ENCODE measurements around the gene CDC27. TPM values are rescaled to one million over a fixed set of nuclear protein-coding genes. Genes with fewer than 3 reads are reported as not detected.

The CDC27 gene
- total and polyA plus RNA-seq, 2 donors (not counting 3 experiments of a cell fraction or from before 2014, with no cell fraction given), result 76.1 to 172 TPM

DNA sequence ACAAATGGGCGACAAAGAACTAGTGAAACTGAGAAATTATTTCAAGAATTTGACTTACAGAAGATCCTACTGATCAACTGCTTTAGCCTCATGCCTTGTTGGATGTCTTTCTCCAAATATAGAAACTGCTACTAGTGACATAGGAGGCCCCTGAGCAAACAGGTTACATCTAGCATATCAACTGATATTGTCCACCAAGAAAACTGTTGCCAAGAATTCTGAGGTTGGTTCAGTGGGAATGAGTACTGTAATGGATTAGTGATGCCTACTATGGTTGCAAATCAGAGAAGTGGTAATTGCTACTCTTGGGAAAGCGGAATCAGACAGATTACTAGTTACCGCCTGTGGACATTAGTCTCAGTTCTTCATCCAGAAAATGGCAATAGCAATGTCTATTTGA lies 10.0 kb downstream of the CDC27 start:
- no peak for FAIRE-seq
- Histone ChIP-seq H3K9ac (replicated peaks; ENCODE audit: extremely low read depth, insufficient read depth, low read length) (no peak overlapping the region), H3K79me2 (ENCODE audit: control insufficient read depth, insufficient read depth, low read length) (peaks cover 99% of the 10 kb centered on the region), H3K27me3 (ENCODE audit: control insufficient read depth in 2 of 2, insufficient read depth in 2 of 2, low read length in 2 of 2) (no peaks in the 10 kb centered on the region), H3K9me3 (replicated peaks; ENCODE audit: control insufficient read depth, insufficient read depth, low read length) (no peaks in the 10 kb centered on the region), H3K4me3 (replicated peaks in 1 of 3; ENCODE audit: insufficient read depth in 1 of 3, low read depth in 1 of 3, low read length in 3 of 3) (no peak overlapping the region), H4K20me1 (replicated peaks; ENCODE audit: control insufficient read depth, extremely low read depth, insufficient read depth, low read length) (peaks cover 4% of the 10 kb centered on the region), H3K27ac (ENCODE audit: insufficient read depth, low read depth, low read length) (no peak overlapping the region), H3K4me1 (ENCODE audit: control insufficient read depth, extremely low read depth, insufficient read depth, low read length) (peaks cover 33% of the 10 kb centered on the region), H3K36me3 (ENCODE audit: control insufficient read depth in 2 of 2, extremely low read depth in 1 of 2, insufficient read depth in 2 of 2, low read length in 2 of 2) (peaks cover 0 to 16% of the 10 kb centered on the region in 2 experiments), H3K4me2 (ENCODE audit: insufficient read depth, low read length) (no peak overlapping the region), H2AFZ (ENCODE audit: low read depth, low read length) (no peak overlapping the region), H3K9me1 (replicated peaks; ENCODE audit: control insufficient read depth, extremely low read depth, insufficient read depth, low read length) (peaks cover 6% of the 10 kb centered on the region)
- dilution Hi-C loops (cut with MboI; ENCODE audit: extremely low pct_ligation_motif_present, low sequenced_read_pairs), result no loop called here
- DNase-seq (ENCODE audit: low read depth, low spot score), result no peak
- CTCF ChIA-PET, result no interaction called here
- no TSS peak for BruUV-seq (replicated peaks)
- TF ChIP-seq POLR2A (IDR thresholded peaks at IDR 0.05; ENCODE audit: low read depth, low read length) (no peak), EZH2 (IDR thresholded peaks at IDR 0.05; ENCODE audit: borderline replicate concordance, low read depth, low read length, severe bottlenecking) (no peak), MYC (IDR thresholded peaks at IDR 0.05; ENCODE audit: low read depth, low read length) (no peak), POLR2AphosphoS5 (IDR thresholded peaks at IDR 0.05; ENCODE audit: insufficient read depth, low read depth, low read length) (no peak), GATA2 (IDR thresholded peaks at IDR 0.05; ENCODE audit: insufficient read depth, insufficient read length, low read depth, low read length) (no peak), FOS (IDR thresholded peaks at IDR 0.05; ENCODE audit: borderline replicate concordance, insufficient read depth, low read length) (no peak), JUN (IDR thresholded peaks at IDR 0.05; ENCODE audit: borderline replicate concordance, insufficient read depth, insufficient read length, low read depth) (no peak)
- TF ChIP-seq, protein P1, sequence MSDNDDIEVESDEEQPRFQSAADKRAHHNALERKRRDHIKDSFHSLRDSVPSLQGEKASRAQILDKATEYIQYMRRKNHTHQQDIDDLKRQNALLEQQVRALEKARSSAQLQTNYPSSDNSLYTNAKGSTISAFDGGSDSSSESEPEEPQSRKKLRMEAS (IDR thresholded peaks at IDR 0.05; ENCODE audit: insufficient read depth, insufficient read length), result no peak
- TF ChIP-seq, protein P2, sequence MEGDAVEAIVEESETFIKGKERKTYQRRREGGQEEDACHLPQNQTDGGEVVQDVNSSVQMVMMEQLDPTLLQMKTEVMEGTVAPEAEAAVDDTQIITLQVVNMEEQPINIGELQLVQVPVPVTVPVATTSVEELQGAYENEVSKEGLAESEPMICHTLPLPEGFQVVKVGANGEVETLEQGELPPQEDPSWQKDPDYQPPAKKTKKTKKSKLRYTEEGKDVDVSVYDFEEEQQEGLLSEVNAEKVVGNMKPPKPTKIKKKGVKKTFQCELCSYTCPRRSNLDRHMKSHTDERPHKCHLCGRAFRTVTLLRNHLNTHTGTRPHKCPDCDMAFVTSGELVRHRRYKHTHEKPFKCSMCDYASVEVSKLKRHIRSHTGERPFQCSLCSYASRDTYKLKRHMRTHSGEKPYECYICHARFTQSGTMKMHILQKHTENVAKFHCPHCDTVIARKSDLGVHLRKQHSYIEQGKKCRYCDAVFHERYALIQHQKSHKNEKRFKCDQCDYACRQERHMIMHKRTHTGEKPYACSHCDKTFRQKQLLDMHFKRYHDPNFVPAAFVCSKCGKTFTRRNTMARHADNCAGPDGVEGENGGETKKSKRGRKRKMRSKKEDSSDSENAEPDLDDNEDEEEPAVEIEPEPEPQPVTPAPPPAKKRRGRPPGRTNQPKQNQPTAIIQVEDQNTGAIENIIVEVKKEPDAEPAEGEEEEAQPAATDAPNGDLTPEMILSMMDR (IDR thresholded peaks at IDR 0.05; ENCODE audit: extremely low read depth in 1 of 2, insufficient read depth in 1 of 2, low read depth in 1 of 2, low read length in 2 of 2), result no peak
- intact Hi-C loops (cut with micrococcal nuclease), result no loop called here
- POLR2A ChIA-PET, result no interaction called here
